Epithelial cell of proximal tubule (primary cell): ENCODE results near the gene SLC26A8. TPM values are rescaled to one million over a fixed set of nuclear protein-coding genes. Genes with fewer than 3 reads are reported as not detected.

Experiments
- DNase-seq: peaks from one replicate; pipeline ENCODE4 v3.0.0-alpha.2; 2011; ENCODE audit warnings: low read depth
- H3K4me3 ChIP-seq: 2 replicates; pipeline ENCODE4 v1.5.1; 2011; ENCODE audit warnings: low read depth, mild to moderate bottlenecking, low read length
- total RNA-seq: library from RNA; depleted of rRNA; stranded (reverse); fragments of >200 nt; gene quantifications from 2 replicates; pipeline ENCODE4 v1.2.3, GENCODE V29; 2015
- TF ChIP-seq, protein P1 (sequence below): conservative IDR thresholded peaks from 2 replicates; pipeline ENCODE4 v1.5.1; 2012; ENCODE audit warnings: low read depth, mild to moderate bottlenecking, low read length

Gene SLC26A8
- total RNA-seq, 1 donor from 2014 or later, result not detected

DNA sequence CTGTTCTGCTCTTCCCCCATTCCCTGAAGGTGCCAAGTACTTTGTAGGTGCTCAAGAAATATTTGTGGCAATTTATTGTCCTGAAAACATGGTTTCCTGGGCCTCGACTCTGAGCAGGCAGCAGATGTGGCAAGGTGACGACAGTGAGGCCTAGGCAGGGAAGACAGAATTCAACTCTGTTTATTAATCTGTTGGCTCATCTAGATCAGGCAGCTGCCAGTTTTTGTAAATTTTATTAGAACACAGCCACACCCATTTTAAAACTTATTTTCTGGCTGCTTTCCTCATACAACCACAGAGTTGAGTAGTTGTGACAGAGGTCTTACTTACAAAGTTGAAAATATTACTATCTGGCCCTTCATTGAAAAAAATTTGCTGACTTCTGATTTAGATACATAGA lies 27.7 kb upstream of the SLC26A8 start:
- TF ChIP-seq, protein P1, sequence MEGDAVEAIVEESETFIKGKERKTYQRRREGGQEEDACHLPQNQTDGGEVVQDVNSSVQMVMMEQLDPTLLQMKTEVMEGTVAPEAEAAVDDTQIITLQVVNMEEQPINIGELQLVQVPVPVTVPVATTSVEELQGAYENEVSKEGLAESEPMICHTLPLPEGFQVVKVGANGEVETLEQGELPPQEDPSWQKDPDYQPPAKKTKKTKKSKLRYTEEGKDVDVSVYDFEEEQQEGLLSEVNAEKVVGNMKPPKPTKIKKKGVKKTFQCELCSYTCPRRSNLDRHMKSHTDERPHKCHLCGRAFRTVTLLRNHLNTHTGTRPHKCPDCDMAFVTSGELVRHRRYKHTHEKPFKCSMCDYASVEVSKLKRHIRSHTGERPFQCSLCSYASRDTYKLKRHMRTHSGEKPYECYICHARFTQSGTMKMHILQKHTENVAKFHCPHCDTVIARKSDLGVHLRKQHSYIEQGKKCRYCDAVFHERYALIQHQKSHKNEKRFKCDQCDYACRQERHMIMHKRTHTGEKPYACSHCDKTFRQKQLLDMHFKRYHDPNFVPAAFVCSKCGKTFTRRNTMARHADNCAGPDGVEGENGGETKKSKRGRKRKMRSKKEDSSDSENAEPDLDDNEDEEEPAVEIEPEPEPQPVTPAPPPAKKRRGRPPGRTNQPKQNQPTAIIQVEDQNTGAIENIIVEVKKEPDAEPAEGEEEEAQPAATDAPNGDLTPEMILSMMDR, result no peak
- H3K4me3 ChIP-seq, result no peak overlapping the region
- DNase-seq, result no peak

DNA sequence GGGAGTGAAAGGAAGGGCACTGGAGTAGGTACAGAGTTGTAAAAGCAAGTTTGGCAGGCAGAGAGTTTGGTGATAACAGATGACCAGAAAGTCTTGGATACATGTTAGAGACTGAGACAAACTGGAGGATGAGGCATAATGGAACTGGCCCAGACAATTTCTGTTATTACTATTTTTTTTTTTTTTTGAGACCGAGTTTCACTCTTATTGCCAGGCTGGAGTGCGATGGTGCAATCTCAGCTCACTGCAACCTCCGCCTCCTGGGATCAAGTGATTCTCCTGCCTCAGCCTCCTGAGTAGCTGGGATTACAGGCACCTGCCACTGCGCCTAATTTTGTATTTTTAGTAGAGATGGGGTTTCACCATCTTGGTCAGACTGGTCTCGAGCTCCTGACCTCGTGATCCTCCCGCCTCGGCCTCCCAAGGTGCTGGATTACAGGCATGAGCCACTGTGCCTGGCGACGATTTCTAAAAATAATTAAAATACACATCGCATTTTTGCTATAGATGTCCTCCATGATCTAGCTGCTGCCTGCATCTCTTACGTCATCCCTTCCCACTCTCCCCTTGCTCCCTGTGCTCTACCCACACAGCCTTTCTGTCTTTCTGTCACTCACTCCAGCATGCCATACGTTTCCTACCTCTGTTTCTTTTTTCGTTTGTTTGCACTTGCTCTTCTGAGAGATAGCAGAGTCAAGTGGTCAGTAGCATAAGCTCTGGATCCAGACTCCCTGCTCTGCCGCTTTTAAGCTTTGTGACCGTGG lies 26.7 kb upstream of the SLC26A8 start:
- no peak overlapping the region for H3K4me3 ChIP-seq
- DNase-seq, result no peak
- TF ChIP-seq, protein P1, result no peak

DNA sequence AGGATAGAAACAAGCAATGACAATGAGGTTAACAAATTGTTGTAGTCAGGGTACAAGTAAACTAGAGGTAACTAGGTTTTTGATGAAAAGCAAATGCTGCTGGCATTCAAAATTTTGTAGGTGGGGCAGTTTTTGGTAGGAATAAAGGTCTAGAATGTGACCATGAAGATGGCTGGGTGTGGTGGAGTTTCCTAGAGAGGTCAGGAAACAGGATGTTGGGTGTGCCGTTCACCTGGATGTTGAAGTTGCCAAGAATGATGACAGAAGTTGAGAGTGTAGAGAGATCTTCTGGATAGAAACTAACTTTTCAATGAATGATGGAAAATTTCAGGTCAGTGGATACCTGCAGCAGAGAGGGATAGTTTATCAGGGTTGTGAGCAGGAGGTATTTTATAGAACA lies 25.9 kb upstream of the SLC26A8 start:
- TF ChIP-seq, protein P1, result no peak
- H3K4me3 ChIP-seq, result no peak overlapping the region
- no peak for DNase-seq

DNA sequence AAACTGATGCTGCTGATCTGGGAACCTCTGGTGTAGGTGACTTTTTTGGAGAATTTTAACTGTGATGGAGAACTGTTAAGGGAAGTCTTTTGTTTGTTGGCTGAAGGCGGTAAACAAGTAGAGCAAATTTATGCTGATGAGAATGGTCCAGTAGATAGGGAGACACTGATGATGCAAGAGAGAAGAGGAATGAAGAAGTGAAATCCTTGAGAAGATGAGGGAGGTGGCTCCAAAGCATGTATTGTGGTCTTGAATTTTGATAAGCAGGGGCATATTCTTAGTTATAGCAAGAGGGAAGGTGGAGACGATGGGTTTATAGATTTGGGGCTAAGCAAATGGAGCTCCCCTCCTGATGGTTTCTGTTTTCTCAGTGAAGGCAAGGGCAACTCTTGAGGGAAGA lies 25.1 kb upstream of the SLC26A8 start:
- DNase-seq, result no peak
- TF ChIP-seq, protein P1, result no peak
- H3K4me3 ChIP-seq, result no peak overlapping the region

DNA sequence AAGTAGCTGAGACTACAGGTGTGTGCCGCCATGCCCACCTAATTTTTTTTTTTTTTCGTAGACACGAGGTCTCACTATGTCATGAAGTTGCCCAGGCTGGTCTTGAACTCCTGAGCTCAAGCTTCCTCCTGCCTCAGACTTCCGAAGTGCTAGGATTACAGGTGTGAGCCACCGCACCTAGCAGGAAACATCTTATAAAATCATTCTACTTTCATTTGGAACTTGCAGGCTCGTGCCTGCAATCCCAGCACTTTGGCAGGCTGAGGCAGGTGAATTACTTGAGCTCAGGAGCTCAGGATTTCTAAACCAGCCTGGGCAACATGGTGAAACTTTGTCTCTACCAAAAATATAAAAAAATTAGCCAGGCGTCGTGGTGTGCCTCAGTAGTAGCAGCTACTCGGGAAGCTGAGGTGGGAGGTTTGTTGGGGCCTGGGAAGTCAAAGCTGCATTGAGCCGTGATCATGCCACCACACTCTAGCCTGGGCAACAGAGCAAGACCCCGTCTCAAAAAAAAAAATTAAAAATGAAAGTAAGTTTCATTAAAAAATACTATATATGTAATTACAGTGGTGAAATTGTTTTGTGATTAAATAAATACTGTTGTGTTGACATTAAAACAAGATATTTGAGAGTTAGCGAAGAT lies 18.3 kb upstream of the SLC26A8 start:
- H3K4me3 ChIP-seq, result no peak overlapping the region
- no peak for DNase-seq
- TF ChIP-seq, protein P1, result no peak

- TF ChIP-seq, protein P1, result no peak
- DNase-seq, result no peak
- H3K4me3 ChIP-seq, result no peak overlapping the region
Observed at GRCh38 chr6:36040958-36041357, 16.5 kb upstream of the SLC26A8 start.

- H3K4me3 ChIP-seq, result no peak overlapping the region
- no peak for DNase-seq
- TF ChIP-seq, protein P1, result no peak
Observed at GRCh38 chr6:36039112-36039511, 14.7 kb upstream of the SLC26A8 start.
